Suppressor macrophage treated with lipopolysaccharide for 1 hour (primary cell): Measurements from ENCODE around the gene CLEC18C.
"Not testable (repeated sequence)": the region's sequence is repeated elsewhere in the genome, so short reads cannot be mapped to it uniquely, and the experiment has no call there.

Experiments used
- DNase-seq, 3 donors: peaks; one replicate each; pipeline ENCODE4 v3.0.0-alpha.2; 2020 to 2022

The CLEC18C gene

DNA sequence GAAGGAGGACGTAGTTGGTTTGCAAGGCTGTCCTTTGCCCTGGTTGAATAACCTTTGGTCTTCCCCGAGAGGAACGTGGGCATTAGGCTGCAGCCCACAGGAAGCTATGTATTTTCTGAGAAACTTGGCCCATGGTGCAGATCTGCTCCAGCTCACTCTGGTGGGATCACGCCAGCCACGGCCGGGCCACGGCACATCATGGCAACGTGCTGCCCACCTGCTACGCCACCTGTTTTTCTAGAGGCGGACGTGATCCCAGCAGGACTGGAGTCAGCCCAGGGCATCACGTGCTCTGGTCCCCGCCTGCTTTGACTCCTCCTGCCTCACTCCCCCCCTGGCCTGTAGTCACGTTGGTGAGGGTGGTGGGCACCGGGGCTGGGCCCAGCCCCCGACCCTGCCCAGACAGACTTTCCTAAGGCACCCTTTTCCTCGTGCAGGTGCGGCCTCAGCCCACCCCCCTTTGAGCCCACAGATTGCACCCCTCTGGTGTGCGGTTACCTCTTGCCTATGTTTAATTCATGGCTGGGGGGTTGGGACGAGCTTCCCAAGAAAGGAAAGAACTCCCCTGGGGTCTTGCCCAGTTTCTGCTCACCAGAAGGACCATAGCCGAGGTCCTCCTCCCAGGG lies at the start of gene CLEC18C:
Gene CLEC18C (plus strand): TSS at position 576 of the 626 bp plus-strand sequence. CDS start 492 bp downstream, outside the sequence.
- DNase-seq = not testable (repeated sequence)

GRCh38 chr16:70123822-70124221 lies 49.8 kb upstream of the CLEC18C start:
- DNase-seq = not testable (repeated sequence)

DNA sequence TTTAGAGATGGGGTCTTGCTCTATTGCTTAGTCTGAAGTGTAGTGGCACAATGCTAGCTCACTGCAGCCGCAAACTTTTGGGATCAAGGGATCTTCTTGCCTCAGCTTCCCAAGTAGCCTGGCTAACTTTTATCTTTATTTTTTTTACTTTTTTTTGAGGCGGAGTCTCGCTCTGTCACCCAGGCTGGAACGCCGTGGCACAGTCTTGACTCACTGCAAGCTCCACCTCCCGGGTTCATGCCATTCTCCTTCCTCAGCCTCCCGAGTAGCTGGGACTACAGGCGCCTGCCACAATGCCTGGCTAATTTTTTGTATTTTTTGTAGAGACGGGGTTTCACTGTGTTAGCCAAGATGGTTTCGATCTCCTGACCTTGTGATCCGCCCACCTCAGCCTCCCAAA lies 47.4 kb upstream of the CLEC18C start:
- DNase-seq = not testable (repeated sequence)

DNA sequence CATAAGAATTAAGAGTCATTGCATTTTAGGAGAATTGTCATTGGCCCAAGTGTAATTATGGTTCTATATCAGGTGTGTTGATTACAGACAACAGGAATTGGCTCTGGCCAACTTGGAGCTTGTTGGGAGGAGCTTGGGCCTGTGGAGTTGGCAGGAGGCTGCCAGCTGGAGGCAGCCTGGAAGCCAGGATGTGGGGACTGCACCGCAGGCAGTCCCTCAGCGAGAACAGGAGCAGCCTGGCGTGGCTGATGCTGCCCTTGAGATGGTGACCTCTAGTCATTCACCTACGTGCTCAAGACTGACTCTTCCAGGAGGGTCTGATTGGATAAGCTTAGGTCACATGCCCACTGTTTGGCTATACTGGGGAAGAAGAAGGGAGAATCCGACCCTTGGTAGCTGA lies 45.9 kb upstream of the CLEC18C start:
- not testable (repeated sequence) for DNase-seq

- not testable (repeated sequence) for DNase-seq
Observed at GRCh38 chr16:70128844-70129243, 44.7 kb upstream of the CLEC18C start.

- DNase-seq = not testable (repeated sequence)
Observed at GRCh38 chr16:70135796-70136195, 37.8 kb upstream of the CLEC18C start.

GRCh38 chr16:70136595-70136994 lies 37.0 kb upstream of the CLEC18C start:
- not testable (repeated sequence) for DNase-seq

DNA sequence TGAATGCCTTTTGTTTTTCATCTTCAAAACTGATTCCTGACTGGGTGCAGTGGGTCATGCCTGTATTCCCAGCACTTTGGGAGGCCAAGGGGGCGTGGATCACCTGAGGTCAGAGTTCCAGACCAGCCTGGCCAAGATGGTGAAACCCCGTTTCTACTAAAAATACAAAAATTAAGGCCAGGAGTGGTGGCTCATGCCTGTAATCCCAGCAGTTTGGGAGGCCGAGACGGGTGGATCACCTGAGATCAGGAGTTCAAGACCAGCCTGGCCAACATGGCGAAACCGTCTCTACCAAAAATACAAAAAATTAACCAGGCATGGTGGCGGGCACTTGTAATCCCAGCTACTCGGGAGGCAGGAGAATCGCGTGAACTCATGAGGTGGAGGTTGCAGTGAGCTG lies 30.8 kb upstream of the CLEC18C start:
- not testable (repeated sequence) for DNase-seq

DNA sequence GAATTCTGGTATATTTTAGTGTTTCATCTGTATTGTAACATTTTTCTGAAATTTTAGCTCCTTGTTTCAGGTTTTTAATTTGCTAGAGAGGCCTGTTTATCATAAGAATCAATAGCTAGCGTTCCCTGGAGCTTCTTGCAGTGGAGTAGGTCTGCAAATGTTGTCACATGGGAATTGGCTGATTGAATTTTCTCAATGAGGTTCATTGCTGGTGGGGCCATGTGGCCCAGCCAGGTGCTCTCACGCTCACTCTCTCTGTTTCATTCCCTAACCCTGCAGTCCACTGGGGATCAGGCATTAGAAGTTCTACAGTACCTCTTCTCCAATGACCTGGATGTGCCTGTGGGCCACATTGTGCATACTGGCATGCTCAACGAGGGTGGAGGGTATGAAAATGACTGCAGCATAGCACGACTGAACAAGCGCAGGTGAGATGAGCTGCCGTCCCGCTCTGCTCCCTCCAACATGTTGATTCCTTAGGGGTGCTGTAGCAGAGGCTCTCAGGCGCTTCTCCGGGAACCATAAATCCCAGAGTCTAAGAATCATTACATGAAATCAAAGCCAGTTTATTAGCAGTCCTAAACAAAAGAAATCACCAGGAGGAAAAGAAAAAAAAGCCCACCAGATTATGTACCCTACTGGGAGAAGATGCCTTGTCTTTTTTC lies 30.2 kb upstream of the CLEC18C start:
- not testable (repeated sequence) for DNase-seq

- DNase-seq = not testable (repeated sequence)
Observed at GRCh38 chr16:70147853-70148252, 25.7 kb upstream of the CLEC18C start.

- not testable (repeated sequence) for DNase-seq
Observed at GRCh38 chr16:70148453-70148852, 25.1 kb upstream of the CLEC18C start.

GRCh38 chr16:70149296-70149695 lies 24.3 kb upstream of the CLEC18C start:
- DNase-seq = not testable (repeated sequence)

DNA sequence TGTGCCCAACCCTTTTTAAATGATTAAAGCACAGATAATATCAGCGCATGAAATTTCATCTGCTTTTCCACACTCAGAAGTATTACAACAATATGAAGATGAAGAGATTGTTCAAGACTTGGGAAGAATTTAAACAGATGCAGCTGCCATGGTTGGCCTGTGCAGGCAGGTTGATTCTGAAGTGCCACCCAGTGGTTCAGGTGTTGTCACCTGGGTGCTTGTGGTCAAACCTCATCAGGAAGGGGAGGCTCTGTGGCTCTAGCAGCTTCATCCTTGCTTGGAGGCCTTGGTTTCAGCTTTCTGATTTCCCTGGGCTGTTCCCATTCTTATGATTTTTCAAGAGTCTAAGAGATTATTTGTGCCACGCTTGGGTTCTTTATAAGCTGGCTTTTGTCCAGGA lies 22.2 kb upstream of the CLEC18C start:
- DNase-seq = no peak

- DNase-seq = no peak
Observed at GRCh38 chr16:70151941-70152509, 21.6 kb upstream of the CLEC18C start.

DNA sequence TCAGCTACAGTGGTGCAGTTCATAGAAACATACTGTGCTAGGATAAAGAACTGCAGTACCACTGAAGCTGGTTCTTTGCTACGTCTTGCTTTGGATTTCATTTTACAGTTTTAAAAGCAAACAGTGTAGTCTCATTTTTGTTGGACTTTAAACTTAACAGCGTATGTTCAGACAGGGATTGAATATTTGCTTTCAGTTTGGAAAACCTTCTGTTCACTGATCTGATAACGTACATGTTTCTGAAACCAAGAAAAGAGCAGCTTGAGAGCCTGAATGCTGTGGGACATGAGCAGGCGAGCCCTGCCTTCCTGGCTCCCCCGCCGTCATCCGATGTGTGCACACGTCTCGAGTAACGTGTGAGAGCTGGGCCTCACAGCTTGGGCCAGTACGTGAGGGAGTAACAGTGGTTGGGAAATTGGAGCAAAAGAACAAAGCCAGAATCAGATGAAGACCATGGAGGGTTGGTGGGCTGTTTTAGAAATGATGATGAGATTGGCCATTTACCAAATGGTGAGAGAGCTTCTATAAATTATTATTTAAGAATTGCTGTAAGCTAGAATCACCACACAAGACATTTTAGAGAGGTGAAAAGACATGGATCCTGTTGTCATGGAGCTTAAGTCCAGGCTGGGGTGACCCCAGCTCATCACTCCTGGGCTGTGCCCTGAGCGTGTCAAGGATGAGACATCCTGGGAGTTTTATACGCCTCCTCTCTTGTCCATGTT lies 20.8 kb upstream of the CLEC18C start:
- no peak for DNase-seq

- not testable (repeated sequence) for DNase-seq
Observed at GRCh38 chr16:70154736-70155135, 18.9 kb upstream of the CLEC18C start.

DNA sequence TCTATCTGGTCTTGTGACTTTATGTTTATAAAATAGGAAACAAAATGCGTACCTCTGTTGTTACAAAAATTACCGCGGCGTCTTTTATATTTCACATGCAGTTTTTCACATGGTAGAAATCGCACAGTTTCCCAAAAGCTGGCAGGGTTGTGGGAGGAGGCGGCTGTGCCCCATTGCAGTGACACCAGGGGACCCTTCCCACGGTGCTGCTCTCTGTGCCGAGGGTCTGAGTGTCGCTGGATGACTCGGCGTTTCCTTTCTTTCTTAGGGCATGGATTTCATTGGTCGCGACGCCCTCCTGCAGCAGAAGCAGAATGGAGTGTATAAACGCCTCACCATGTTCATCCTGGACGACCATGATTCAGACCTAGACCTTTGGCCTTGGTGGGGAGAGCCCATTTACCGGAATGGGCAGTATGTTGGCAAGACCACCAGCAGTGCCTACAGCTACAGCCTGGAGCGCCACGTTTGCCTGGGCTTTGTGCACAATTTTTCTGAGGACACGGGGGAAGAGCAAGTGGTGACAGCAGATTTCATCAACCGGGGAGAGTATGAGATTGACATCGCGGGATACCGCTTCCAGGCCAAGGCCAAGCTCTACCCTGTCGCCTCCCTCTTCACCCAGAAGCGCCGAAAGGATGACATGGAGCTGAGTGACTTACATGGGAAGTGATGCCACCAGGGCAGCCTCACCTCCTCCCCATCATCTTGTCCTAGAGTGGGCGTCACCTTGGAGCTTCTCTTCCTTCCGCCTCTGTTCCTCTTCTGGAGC lies 17.2 kb upstream of the CLEC18C start:
- no peak for DNase-seq

DNA sequence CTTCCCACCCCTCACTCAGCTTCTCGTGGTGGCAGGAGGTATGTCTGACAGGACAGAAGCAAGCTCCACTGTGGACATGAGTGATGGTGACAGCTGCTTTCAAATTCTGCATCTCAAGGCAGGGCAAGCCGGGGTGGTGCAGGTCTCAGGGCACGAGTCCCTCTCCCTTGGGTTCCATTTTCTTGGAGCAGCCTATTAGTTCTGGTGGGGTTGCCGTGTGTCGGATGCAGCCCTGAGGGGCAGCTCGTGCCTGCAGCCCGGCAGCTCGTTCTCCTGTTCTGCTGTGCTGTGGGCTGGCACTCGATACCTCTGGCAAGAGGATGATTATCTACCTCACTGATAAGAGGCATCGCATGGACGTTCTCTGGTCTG lies 16.5 kb upstream of the CLEC18C start:
- DNase-seq = no peak

- no peak for DNase-seq
Observed at GRCh38 chr16:70157477-70158260, 15.9 kb upstream of the CLEC18C start.

GRCh38 chr16:70158261-70158939 lies 15.2 kb upstream of the CLEC18C start:
- no peak for DNase-seq
